Ovary (tissue), 9 donors: ENCODE measurements around the gene GPBP1. TPM values are rescaled to one million over a fixed set of nuclear protein-coding genes. Genes with fewer than 3 reads are reported as not detected.

Experiments
- DNase-seq, 5 donors: peaks; one replicate each; pipeline ENCODE4 v3.0.0-alpha.2; 2019 to 2020
- H3K27ac ChIP-seq, 2 donors: fragments of 200-600 bp; one replicate each; pipeline versions ENCODE4 v1.5.1 to v1.8.0; 2019 to 2022
- H3K27me3 ChIP-seq: fragments of 200-600 bp; one replicate; pipeline ENCODE4 v1.8.0; 2022
- H3K36me3 ChIP-seq: fragments of 200-600 bp; sonication (generic); one replicate; pipeline ENCODE4 v1.5.1; 2019
- H3K4me1 ChIP-seq: one replicate; pipeline ENCODE4 v1.8.1; 2013; ENCODE audit warnings: mild to moderate bottlenecking, moderate library complexity; ENCODE audit not compliant: insufficient read depth
- H3K4me3 ChIP-seq: fragments of 200-600 bp; sonication (generic); one replicate; pipeline ENCODE4 v1.5.1; 2017
- H3K9me3 ChIP-seq, 2 donors: fragments of 200-600 bp in 1 of 2; sonication (generic) in 1 of 2; one replicate each; pipeline versions ENCODE4 v1.5.1 to v1.8.1; 2013 to 2019; ENCODE audit warnings: mild to moderate bottlenecking in 1 of 2, moderate library complexity in 1 of 2
- CTCF ChIP-seq, 3 donors: fragments of 450-650 bp in 2 of 3; fragments of 200-600 bp in 1 of 3; IDR thresholded peaks; one replicate each; pipeline versions ENCODE4 v1.5.1 to v1.8.0; 2016 to 2022; ENCODE audit warnings: antibody characterized with exemption in 3 of 3, mild to moderate bottlenecking in 1 of 3
- EP300 ChIP-seq: sonication (generic); formaldehyde crosslinking; IDR thresholded peaks from one replicate; pipeline ENCODE4 v1.6.1; 2017; ENCODE audit warnings: antibody characterized with exemption
- POLR2A ChIP-seq: fragments of 450-650 bp; IDR thresholded peaks from one replicate; pipeline ENCODE4 v1.6.1; 2017; ENCODE audit warnings: antibody characterized with exemption, mild to moderate bottlenecking, moderate library complexity
- WGBS, 3 donors: extraction: QIAGEN DNeasy Blood & Tissue Kit in 1 of 3; methylation state at CpG; one replicate each; pipeline versions ENCODE4 v1.1.5 to v1.1.7; 2013 to 2017; 5-methylcytosine and 5-hydroxymethylcytosine counted together
- intact Hi-C, 4 donors: fragments of 100-400 bp; cut with DNase I; formaldehyde crosslinking; loops; one replicate each; pipeline versions ENCODE4 v1.11.0 to v1.15.1; 2022 to 2023
- polyA plus RNA-seq, 2 donors: library from polyadenylated mRNA; stranded (reverse); fragments of 200-250 nt in 1 of 2; fragments of 350-450 nt in 1 of 2; fragmentation: Illumina TruSeq in 1 of 2; extraction: RNeasy Lipid Tissue Mini Kit (QIAGEN cat#74804) in 1 of 2; gene quantifications; one replicate each; pipeline ENCODE4 v1.2.3, GENCODE V29; 2013 to 2014
- total RNA-seq, 7 donors: library from RNA; depleted of rRNA in 2 of 7; stranded (reverse); fragments of >200 nt in 2 of 7; fragmentation: NEBNext Ultra II Directional in 3 of 7; extraction: Animal tissue kit (Norgen Biotek cat#: 25700) in 3 of 7; gene quantifications; one replicate each; pipeline versions ENCODE4 v1.1.0 to v1.2.4, GENCODE V29; 2016 to 2023
- donor health status: DM: no; HTN: no; CAD: no; lungs with moderate emphysema.
- donor health status: DM: no; HTN: no; CAD: no.
- donor health status: Bipolar disorder and iron deficiency.
- donor health status: DM: yes; HTN: yes; CAD: no.
- donor health status: DM: no; HTN: no; CAD: no.
- donor health status: DM: yes; HTN: yes; CAD: no.

GPBP1 gene
- total and polyA plus RNA-seq, 9 donors, result 63.7 to 124 (median 93.3) TPM

GRCh38 chr5:57219386-57219785, 45.5 kb downstream of the GPBP1 start:
- 73 to 76% (median 74%) methylated on average over 4 of the region's 4 CpGs for WGBS, 3 donors
- TF ChIP-seq CTCF (IDR thresholded peaks at IDR 0.05) (no peak), EP300 (no peak), POLR2A (no peak)
- no peak overlapping the region for H3K4me3 ChIP-seq
- no peaks in the 10 kb centered on the region for H3K9me3 ChIP-seq
- H3K36me3 ChIP-seq, result no peaks in the 10 kb centered on the region
- DNase-seq, result no peak
- intact Hi-C loops, result loop anchor here in 1 of 4 donors (5.0 to 10.0 kb wide), 2 partner anchors 317 to 945 kb away; no protein-coding TSS in a partner anchor
- H3K27ac ChIP-seq, result no peak overlapping the region
- no peaks in the 10 kb centered on the region for H3K4me1 ChIP-seq
- H3K27me3 ChIP-seq, result no peaks in the 10 kb centered on the region

- no peaks in the 10 kb centered on the region for H3K36me3 ChIP-seq
- H3K27ac ChIP-seq, result no peak overlapping the region
- WGBS, 3 donors, result 79 to 88% (median 81%) methylated on average over 2 of the region's 2 CpGs
- TF ChIP-seq POLR2A, result no peak
- TF ChIP-seq CTCF (IDR thresholded peaks at IDR 0.05), result peak; percentile 74 to 86 (median 84)
- H3K27me3 ChIP-seq, result no peaks in the 10 kb centered on the region
- DNase-seq, result no peak
- no peaks in the 10 kb centered on the region for H3K9me3 ChIP-seq
- H3K4me3 ChIP-seq, result no peak overlapping the region
- no peaks in the 10 kb centered on the region for H3K4me1 ChIP-seq
- intact Hi-C loops, result loop anchor here in 3 of 4 donors (5.0 to 10.0 kb wide), 5 partner anchors 266 to 956 kb away; partner anchors contain the start of genes MIER3 (in 1 of the 3) and SETD9 (in 1 of the 3)
Observed at GRCh38 chr5:57221049-57221568, 47.2 kb downstream of the GPBP1 start.

- intact Hi-C loops, result loop anchor here in 3 of 4 donors (10.0 kb wide), 4 partner anchors 271 to 961 kb away; partner anchors contain the start of genes MIER3 (in 1 of the 3) and SETD9 (in 1 of the 3)
- WGBS, 3 donors, result 80 to 87% (median 84%) methylated on average over 3 of the region's 3 CpGs
- no peaks in the 10 kb centered on the region for H3K9me3 ChIP-seq
- H3K36me3 ChIP-seq, result no peaks in the 10 kb centered on the region
- no peak overlapping the region for H3K4me3 ChIP-seq
- DNase-seq, result no peak
- no peak overlapping the region for H3K27ac ChIP-seq
- TF ChIP-seq EP300 (no peak), CTCF (IDR thresholded peaks at IDR 0.05) (no peak), POLR2A (no peak)
- peaks cover 1% of the 10 kb centered on the region for H3K4me1 ChIP-seq
- H3K27me3 ChIP-seq, result no peaks in the 10 kb centered on the region
Observed at GRCh38 chr5:57225553-57225952, 51.7 kb downstream of the GPBP1 start.

- Histone ChIP-seq H3K4me3 (no peak overlapping the region), H3K9me3 (no peaks in the 10 kb centered on the region), H3K4me1 (peaks cover 1% of the 10 kb centered on the region), H3K27ac (no peak overlapping the region), H3K27me3 (no peaks in the 10 kb centered on the region), H3K36me3 (no peaks in the 10 kb centered on the region)
- 94 to 100% (median 97%) methylated on average over 4 of the region's 4 CpGs for WGBS, 3 donors
- no peak for TF ChIP-seq POLR2A
- no peak for TF ChIP-seq EP300
- TF ChIP-seq CTCF (IDR thresholded peaks at IDR 0.05), result no peak
- DNase-seq, result no peak
- intact Hi-C loops, result loop anchor here in 3 of 4 donors (10.0 kb wide), 4 partner anchors 275 to 965 kb away; partner anchors contain the start of genes MIER3 (in 1 of the 3) and SETD9 (in 1 of the 3)
Observed at GRCh38 chr5:57229313-57229712, 55.5 kb downstream of the GPBP1 start.
